Endothelial cell of umbilical vein (primary cell): Measurements from ENCODE around the gene CDKN2AIP. TPM values are rescaled to one million over a fixed set of nuclear protein-coding genes. Genes with fewer than 3 reads are reported as not detected.

Source experiments
- BruUV-seq: library from RNA; stranded (reverse); fragments of 400-500 nt; replicated peaks from 2 replicates; lab custom pipeline; 2021; lab: Mats Ljungman, UMichigan
- CTCF ChIA-PET: fragments of 300-600, 350-600 bp; sonication (Branson Sonifier 250); formaldehyde crosslinking; loops from one replicate; lab custom pipeline; 2021; ENCODE audit warnings: antibody characterized with exemption, inconsistent platforms; lab: Charles Lee
- POLR2A ChIA-PET: fragments of 300-600, 350-600 bp; sonication (Branson Sonifier 250); formaldehyde crosslinking; loops from one replicate; lab custom pipeline; 2021; ENCODE audit warnings: antibody characterized with exemption, inconsistent platforms; lab: Charles Lee
- DNase-seq: peaks from one replicate; pipeline ENCODE4 v3.0.0-alpha.2; 2011; ENCODE audit warnings: low read depth, low spot score
- FAIRE-seq: peaks from 2 replicates; lab custom pipeline; 2011; peaks lifted over from hg19 to GRCh38; lab: Jason Lieb, UNC
- H2AFZ ChIP-seq: 2 replicates; pipeline ENCODE4 v1.6.0; 2012; ENCODE audit warnings: low read depth, low read length, control low read depth, inconsistent platforms
- H3K27ac ChIP-seq: 2 replicates; pipeline ENCODE4 v1.5.1; 2011; ENCODE audit warnings: low read depth, mild to moderate bottlenecking, control low read depth, low read length, moderate library complexity; ENCODE audit not compliant: insufficient read depth
- H3K27me3 ChIP-seq, 2 experiments: 2 replicates each; pipeline versions ENCODE4 v1.6.0 to v1.6.1; 2011; ENCODE audit warnings: low read length in 2 of 2, mixed read lengths in 1 of 2; ENCODE audit not compliant: control insufficient read depth in 2 of 2, insufficient read depth in 2 of 2
- H3K36me3 ChIP-seq, 2 experiments: 2 replicates in 1 of 2; 3 replicates in 1 of 2; pipeline ENCODE4 v1.5.1; 2011; ENCODE audit warnings: low read length in 2 of 2, mild to moderate bottlenecking in 1 of 2, moderate library complexity in 1 of 2; ENCODE audit not compliant: control insufficient read depth in 2 of 2, insufficient read depth in 2 of 2; ENCODE audit errors: extremely low read depth in 1 of 2
- H3K4me1 ChIP-seq: 3 replicates; pipeline ENCODE4 v1.5.1; 2011; ENCODE audit warnings: mild to moderate bottlenecking, low read length; ENCODE audit not compliant: control insufficient read depth, insufficient read depth; ENCODE audit errors: extremely low read depth
- H3K4me2 ChIP-seq: 2 replicates; pipeline ENCODE4 v1.6.1; 2011; ENCODE audit warnings: low read length, control low read depth, mixed read lengths; ENCODE audit not compliant: insufficient read depth
- H3K4me3 ChIP-seq, 3 experiments: fragments of 200-600 bp in 1 of 3; sonication (generic), shearing (Covaris generic) in 1 of 3; replicated peaks in 1 of 3; 2 replicates each; pipeline ENCODE4 v1.5.1; 2011 to 2016; ENCODE audit warnings: control low read depth in 3 of 3, low read length in 3 of 3, mild to moderate bottlenecking in 2 of 3, inconsistent platforms in 1 of 3, low read depth in 1 of 3, moderate library complexity in 1 of 3; ENCODE audit not compliant: insufficient read depth in 1 of 3
- H3K79me2 ChIP-seq: 2 replicates; pipeline ENCODE4 v1.6.0; 2012; ENCODE audit warnings: low read length, inconsistent platforms; ENCODE audit not compliant: control insufficient read depth, insufficient read depth
- H3K9ac ChIP-seq: replicated peaks from 2 replicates; pipeline ENCODE3; 2011; ENCODE audit warnings: low read length, control low read depth; ENCODE audit not compliant: insufficient read depth; ENCODE audit errors: extremely low read depth
- H3K9me1 ChIP-seq: replicated peaks from 3 replicates; pipeline ENCODE4 v1.6.0; 2011; ENCODE audit warnings: mild to moderate bottlenecking, low read length; ENCODE audit not compliant: control insufficient read depth, insufficient read depth; ENCODE audit errors: extremely low read depth
- H3K9me3 ChIP-seq: replicated peaks from 2 replicates; pipeline ENCODE4 v1.5.1; 2012; ENCODE audit warnings: low read length, inconsistent platforms; ENCODE audit not compliant: control insufficient read depth, insufficient read depth
- H4K20me1 ChIP-seq: replicated peaks from 2 replicates; pipeline ENCODE3; 2011; ENCODE audit warnings: mild to moderate bottlenecking, low read length; ENCODE audit not compliant: control insufficient read depth, insufficient read depth; ENCODE audit errors: extremely low read depth
- CTCF ChIP-seq, 2 donors: IDR thresholded peaks; 1 replicate in 1 of 2; 2 replicates in 1 of 2; pipeline ENCODE4 v1.5.1; 2011; ENCODE audit warnings: low read length in 2 of 2, mild to moderate bottlenecking in 2 of 2, moderate library complexity in 2 of 2, control low read depth in 1 of 2, inconsistent platforms in 1 of 2, low read depth in 1 of 2; ENCODE audit not compliant: insufficient read depth in 1 of 2; ENCODE audit errors: extremely low read depth in 1 of 2
- EZH2 ChIP-seq: IDR thresholded peaks from 2 replicates; pipeline ENCODE4 v1.6.1; 2012; ENCODE audit warnings: borderline replicate concordance, low read depth, mild to moderate bottlenecking, moderate library complexity, low read length, inconsistent platforms; ENCODE audit not compliant: severe bottlenecking
- FOS ChIP-seq: IDR thresholded peaks from 2 replicates; pipeline ENCODE4 v1.6.1; 2011; ENCODE audit warnings: mild to moderate bottlenecking, low read length, moderate library complexity, borderline replicate concordance; ENCODE audit not compliant: insufficient read depth
- GATA2 ChIP-seq: IDR thresholded peaks from 2 replicates; pipeline ENCODE4 v1.7.0; 2011; ENCODE audit warnings: low read depth, mild to moderate bottlenecking, moderate library complexity, mixed read lengths, low read length; ENCODE audit not compliant: insufficient read length, insufficient read depth
- JUN ChIP-seq: IDR thresholded peaks from 2 replicates; pipeline ENCODE4 v1.6.1; 2011; ENCODE audit warnings: borderline replicate concordance, low read depth; ENCODE audit not compliant: insufficient read length, insufficient read depth
- MAX ChIP-seq: IDR thresholded peaks from 2 replicates; pipeline ENCODE4 v1.6.1; 2011; ENCODE audit not compliant: insufficient read depth, insufficient read length
- POLR2AphosphoS5 ChIP-seq: IDR thresholded peaks from 2 replicates; pipeline ENCODE4 v1.6.1; 2012; ENCODE audit warnings: low read depth, mild to moderate bottlenecking, control low read depth, low read length, moderate library complexity; ENCODE audit not compliant: insufficient read depth
- dilution Hi-C: fragments of 300-500 bp; cut with MboI; formaldehyde crosslinking; loops from one replicate; pipeline ENCODE4 v1.15.0; 2019; ENCODE audit warnings: low sequenced_read_pairs; ENCODE audit not compliant: extremely low pct_ligation_motif_present
- intact Hi-C: fragments of 100-400 bp; cut with micrococcal nuclease; formaldehyde crosslinking; loops from one replicate; pipeline ENCODE4 v1.10.0; 2022
- polyA plus RNA-seq, 4 experiments: library from polyadenylated mRNA; depleted of rRNA in 3 of 4; stranded (reverse) in 3 of 4; unstranded in 1 of 4; fragments of >200 nt; gene quantifications; 2 replicates each; pipeline versions ENCODE4 v1.2.1 to v1.2.3, GENCODE V29; 2011 to 2012; ENCODE audit warnings: missing spikeins in 1 of 4
- total RNA-seq: library from RNA; stranded (reverse); gene quantifications from 2 replicates; pipeline ENCODE4 v1.2.3, GENCODE V29; 2021

The CDKN2AIP gene
- total and polyA plus RNA-seq, 2 donors (not counting 3 experiments of a cell fraction or from before 2014, with no cell fraction given): 5.1 to 12.8 TPM

GRCh38 chr4:183430317-183430993, 14.0 kb upstream of the CDKN2AIP start:
- H3K9me3 ChIP-seq: no peaks in the 10 kb centered on the region
- dilution Hi-C loops (no loop called here), intact Hi-C loops (no loop called here)
- DNase-seq: peak; percentile 37
- peak; percentile 61 for FAIRE-seq
- H3K36me3 ChIP-seq: no peaks in the 10 kb centered on the region
- no TSS peak for BruUV-seq
- H2AFZ ChIP-seq: peak overlapping the region; percentile 93
- no peaks in the 10 kb centered on the region for H3K9me1 ChIP-seq
- peak overlapping the region; percentile 56 for H3K9ac ChIP-seq
- no peaks in the 10 kb centered on the region for H3K27me3 ChIP-seq
- CTCF ChIA-PET: interaction anchor here (1.4 to 1.7 kb wide), 3 partner anchors 9 to 23 kb away, joined by 5 to 7 read pairs (median 6); partner anchors contain the start of gene CDKN2AIP
- no peak overlapping the region for H3K4me3 ChIP-seq
- no peaks in the 10 kb centered on the region for H4K20me1 ChIP-seq
- H3K79me2 ChIP-seq: no peaks in the 10 kb centered on the region
- no peak for TF ChIP-seq POLR2AphosphoS5
- TF ChIP-seq JUN: no peak
- no peak for TF ChIP-seq MAX
- TF ChIP-seq EZH2: no peak
- no peak for TF ChIP-seq GATA2
- no peak for TF ChIP-seq FOS
- TF ChIP-seq CTCF (IDR thresholded peaks at IDR 0.05; ENCODE audit: extremely low read depth in 1 of 2, insufficient read depth in 1 of 2, low read depth in 1 of 2, low read length in 2 of 2): peak in 1 of 2 donors; percentile 14
- POLR2A ChIA-PET: no interaction called here
- peaks cover 6% of the 10 kb centered on the region for H3K4me1 ChIP-seq
- H3K27ac ChIP-seq: no peak overlapping the region
- peak overlapping the region; percentile 23 for H3K4me2 ChIP-seq
